Astrocyte (in vitro differentiated cells and primary cell): Measurements from ENCODE around the gene C16orf82.

ENCODE experiments used
- EZH2 ChIP-seq: IDR thresholded peaks from 2 replicates; pipeline ENCODE4 v1.6.1; 2012; ENCODE audit warnings: mild to moderate bottlenecking, low read length, inconsistent platforms; ENCODE audit not compliant: insufficient read depth
- TF ChIP-seq, protein P1 (sequence below): IDR thresholded peaks from 2 replicates; pipeline ENCODE4 v1.5.1; 2011; ENCODE audit warnings: low read depth, mild to moderate bottlenecking, inconsistent platforms, low read length, moderate library complexity; ENCODE audit not compliant: insufficient read depth

DNA sequence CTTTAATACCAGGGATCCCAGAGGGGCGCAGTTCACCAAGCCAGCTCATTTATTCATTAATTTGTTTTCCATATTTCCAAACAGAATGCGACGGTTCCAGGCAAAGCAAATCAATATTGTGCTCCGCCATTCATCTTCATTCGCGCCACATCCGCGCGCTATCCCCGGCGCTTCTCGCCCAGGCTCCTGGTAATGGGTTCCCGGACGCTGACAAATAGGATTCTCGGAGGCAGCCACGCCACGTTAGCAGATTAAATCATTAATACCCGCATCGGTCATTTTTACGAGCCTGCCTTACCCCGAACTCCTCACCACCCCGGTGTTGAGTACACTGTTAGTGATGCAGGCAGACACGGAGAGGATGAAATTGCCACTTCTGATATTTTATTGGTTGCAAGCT, 26.0 kb upstream of the C16orf82 start:
- TF ChIP-seq, protein P1, sequence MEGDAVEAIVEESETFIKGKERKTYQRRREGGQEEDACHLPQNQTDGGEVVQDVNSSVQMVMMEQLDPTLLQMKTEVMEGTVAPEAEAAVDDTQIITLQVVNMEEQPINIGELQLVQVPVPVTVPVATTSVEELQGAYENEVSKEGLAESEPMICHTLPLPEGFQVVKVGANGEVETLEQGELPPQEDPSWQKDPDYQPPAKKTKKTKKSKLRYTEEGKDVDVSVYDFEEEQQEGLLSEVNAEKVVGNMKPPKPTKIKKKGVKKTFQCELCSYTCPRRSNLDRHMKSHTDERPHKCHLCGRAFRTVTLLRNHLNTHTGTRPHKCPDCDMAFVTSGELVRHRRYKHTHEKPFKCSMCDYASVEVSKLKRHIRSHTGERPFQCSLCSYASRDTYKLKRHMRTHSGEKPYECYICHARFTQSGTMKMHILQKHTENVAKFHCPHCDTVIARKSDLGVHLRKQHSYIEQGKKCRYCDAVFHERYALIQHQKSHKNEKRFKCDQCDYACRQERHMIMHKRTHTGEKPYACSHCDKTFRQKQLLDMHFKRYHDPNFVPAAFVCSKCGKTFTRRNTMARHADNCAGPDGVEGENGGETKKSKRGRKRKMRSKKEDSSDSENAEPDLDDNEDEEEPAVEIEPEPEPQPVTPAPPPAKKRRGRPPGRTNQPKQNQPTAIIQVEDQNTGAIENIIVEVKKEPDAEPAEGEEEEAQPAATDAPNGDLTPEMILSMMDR = no peak
- TF ChIP-seq EZH2 = no peak
